ENCODE data around the gene AAR2.

GRCh38 chr20:36305602-36306551, 69.6 kb downstream of the AAR2 start, which contains the start of gene DLGAP4:
- TF ChIP-seq, protein P1, sequence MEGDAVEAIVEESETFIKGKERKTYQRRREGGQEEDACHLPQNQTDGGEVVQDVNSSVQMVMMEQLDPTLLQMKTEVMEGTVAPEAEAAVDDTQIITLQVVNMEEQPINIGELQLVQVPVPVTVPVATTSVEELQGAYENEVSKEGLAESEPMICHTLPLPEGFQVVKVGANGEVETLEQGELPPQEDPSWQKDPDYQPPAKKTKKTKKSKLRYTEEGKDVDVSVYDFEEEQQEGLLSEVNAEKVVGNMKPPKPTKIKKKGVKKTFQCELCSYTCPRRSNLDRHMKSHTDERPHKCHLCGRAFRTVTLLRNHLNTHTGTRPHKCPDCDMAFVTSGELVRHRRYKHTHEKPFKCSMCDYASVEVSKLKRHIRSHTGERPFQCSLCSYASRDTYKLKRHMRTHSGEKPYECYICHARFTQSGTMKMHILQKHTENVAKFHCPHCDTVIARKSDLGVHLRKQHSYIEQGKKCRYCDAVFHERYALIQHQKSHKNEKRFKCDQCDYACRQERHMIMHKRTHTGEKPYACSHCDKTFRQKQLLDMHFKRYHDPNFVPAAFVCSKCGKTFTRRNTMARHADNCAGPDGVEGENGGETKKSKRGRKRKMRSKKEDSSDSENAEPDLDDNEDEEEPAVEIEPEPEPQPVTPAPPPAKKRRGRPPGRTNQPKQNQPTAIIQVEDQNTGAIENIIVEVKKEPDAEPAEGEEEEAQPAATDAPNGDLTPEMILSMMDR (IDR thresholded peaks at IDR 0.05; ENCODE audit: low read depth, low read length), result no peak
- TF ChIP-seq EZH2phosphoT487 (IDR thresholded peaks at IDR 0.05; ENCODE audit: low read depth), result no peak
